Esophagus (tissue), 2 donors: Measurements from ENCODE around the gene TMEM176A. TPM values are rescaled to one million over a fixed set of nuclear protein-coding genes. Genes with fewer than 3 reads are reported as not detected.
A peak's percentile ranks its signal among the peaks of the same experiment; 100 is the strongest.
"Not testable (repeated sequence)": the region's sequence is repeated elsewhere in the genome, so short reads cannot be mapped to it uniquely, and the experiment has no call there.

Experiments
- H3K27ac ChIP-seq, 2 donors: one replicate each; pipeline ENCODE4 v1.5.1; 2013; ENCODE audit warnings: low read depth in 2 of 2, mild to moderate bottlenecking in 2 of 2, inconsistent platforms in 1 of 2, low read length in 1 of 2, moderate library complexity in 1 of 2
- H3K27me3 ChIP-seq, 2 donors: one replicate each; pipeline ENCODE4 v1.6.1; 2013; ENCODE audit warnings: low read length in 2 of 2, control low read depth in 1 of 2, mild to moderate bottlenecking in 1 of 2; ENCODE audit not compliant: insufficient read depth in 2 of 2, control insufficient read depth in 1 of 2
- H3K36me3 ChIP-seq, 2 donors: one replicate each; pipeline ENCODE4 v1.6.1; 2013; ENCODE audit warnings: low read length in 1 of 2; ENCODE audit not compliant: control insufficient read depth in 2 of 2, insufficient read depth in 2 of 2
- H3K4me1 ChIP-seq, 2 donors: one replicate each; pipeline ENCODE4 v1.6.1; 2013; ENCODE audit warnings: low read length in 1 of 2; ENCODE audit not compliant: control insufficient read depth in 2 of 2, insufficient read depth in 2 of 2
- H3K4me3 ChIP-seq, 2 donors: one replicate each; pipeline ENCODE4 v1.5.1; 2013; ENCODE audit warnings: low read length in 2 of 2, mild to moderate bottlenecking in 2 of 2, low read depth in 1 of 2, moderate library complexity in 1 of 2
- H3K9me3 ChIP-seq, 2 donors: one replicate each; pipeline ENCODE4 v1.6.1; 2013; ENCODE audit warnings: mild to moderate bottlenecking in 2 of 2, low read depth in 1 of 2, low read length in 1 of 2, moderate library complexity in 1 of 2; ENCODE audit not compliant: control insufficient read depth in 2 of 2, insufficient read depth in 1 of 2
- WGBS, 2 donors: extraction: QIAGEN DNeasy Blood & Tissue Kit; methylation state at CpG; one replicate each; pipeline ENCODE4 v1.1.7; 2013; 5-methylcytosine and 5-hydroxymethylcytosine counted together
- polyA plus RNA-seq, 2 donors: library from polyadenylated mRNA; stranded (reverse); fragments of 200-250 nt; gene quantifications; one replicate each; pipeline ENCODE4 v1.2.3, GENCODE V29; 2013
- donor health status: healthy with polysubstance abuse.
- donor health status: Bipolar disorder and iron deficiency.

Gene TMEM176A
- polyA plus RNA-seq, 2 donors, result 4.8 to 9.4 TPM

DNA sequence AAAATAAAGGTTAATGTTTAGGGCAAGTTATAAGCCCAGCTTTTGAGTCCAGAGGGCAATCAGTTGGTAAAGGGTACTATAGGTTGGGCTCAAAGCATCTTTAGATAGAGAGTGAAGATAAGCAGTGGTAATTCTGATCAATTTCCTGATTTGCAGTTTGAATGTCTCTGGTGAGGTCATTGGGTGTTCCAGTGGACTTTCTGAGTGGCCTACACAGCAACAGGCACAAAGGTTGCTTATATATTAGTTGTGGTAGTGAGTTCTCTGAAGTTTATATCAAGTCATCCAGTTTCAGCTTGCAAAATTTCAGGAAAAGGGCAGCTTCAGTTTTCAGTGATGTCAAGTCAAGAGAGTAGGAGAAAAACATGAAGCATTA is 34.2 kb upstream of the TMEM176A start:
- Histone ChIP-seq H3K27ac (no peak overlapping the region), H3K36me3 (no peaks in the 10 kb centered on the region), H3K27me3 (no peaks in the 10 kb centered on the region), H3K4me3 (no peak overlapping the region), H3K4me1 (no peaks in the 10 kb centered on the region), H3K9me3 (no peaks in the 10 kb centered on the region)

DNA sequence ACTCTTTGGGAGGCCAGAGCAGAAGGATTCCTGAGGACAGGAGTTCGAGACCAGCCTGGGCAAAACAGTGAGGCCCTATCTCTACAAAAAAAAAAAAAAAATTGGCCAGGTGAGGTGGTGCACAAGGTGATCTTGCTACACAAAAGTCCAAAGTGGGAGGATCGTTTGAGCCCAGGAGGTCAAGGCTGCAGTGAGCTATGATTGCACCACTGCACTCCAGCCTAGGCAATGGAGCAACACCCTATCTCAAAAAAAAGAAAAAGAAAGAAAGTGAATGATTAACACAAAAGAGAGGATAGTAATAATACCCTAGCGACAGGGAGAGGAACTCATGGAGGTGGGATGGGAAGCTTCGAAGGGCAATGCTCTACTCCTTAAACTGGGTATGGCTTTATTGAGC is 30.8 kb upstream of the TMEM176A start:
- Histone ChIP-seq H3K4me1 (no peaks in the 10 kb centered on the region), H3K27ac (no peak overlapping the region)
- 80 to 83% methylated on average over 4 of the region's 4 CpGs for WGBS, 2 donors

DNA sequence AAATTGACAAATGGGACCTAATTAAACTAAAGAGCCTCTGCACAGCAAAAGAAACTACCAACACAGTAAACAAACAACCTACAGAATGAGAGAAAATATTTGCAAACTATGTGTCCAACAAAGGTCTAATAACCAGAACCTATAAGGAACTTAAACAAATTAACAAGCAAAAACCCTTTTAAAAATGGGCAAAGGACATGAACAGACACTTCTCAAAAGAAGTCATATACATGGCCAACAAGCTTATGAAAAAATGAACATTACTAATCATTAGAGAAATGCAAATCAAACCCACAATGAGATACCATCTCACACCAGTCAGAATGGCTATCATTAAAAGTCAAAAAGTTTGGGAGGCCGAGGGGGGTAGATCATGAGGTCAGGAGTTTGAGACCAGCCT is 26.4 kb upstream of the TMEM176A start:
- not testable (repeated sequence) for H3K4me1 ChIP-seq, H3K27me3 ChIP-seq, H3K36me3 ChIP-seq, H3K27ac ChIP-seq, H3K4me3 ChIP-seq, H3K9me3 ChIP-seq
- 75 to 85% methylated on average over 1 of the region's 1 CpG for WGBS, 2 donors

More for the DNA sequence above, 30.8 kb upstream of the TMEM176A start:
- Histone ChIP-seq H3K9me3 (no peaks in the 10 kb centered on the region), H3K27me3 (no peaks in the 10 kb centered on the region), H3K36me3 (no peaks in the 10 kb centered on the region), H3K4me3 (no peak overlapping the region)

DNA sequence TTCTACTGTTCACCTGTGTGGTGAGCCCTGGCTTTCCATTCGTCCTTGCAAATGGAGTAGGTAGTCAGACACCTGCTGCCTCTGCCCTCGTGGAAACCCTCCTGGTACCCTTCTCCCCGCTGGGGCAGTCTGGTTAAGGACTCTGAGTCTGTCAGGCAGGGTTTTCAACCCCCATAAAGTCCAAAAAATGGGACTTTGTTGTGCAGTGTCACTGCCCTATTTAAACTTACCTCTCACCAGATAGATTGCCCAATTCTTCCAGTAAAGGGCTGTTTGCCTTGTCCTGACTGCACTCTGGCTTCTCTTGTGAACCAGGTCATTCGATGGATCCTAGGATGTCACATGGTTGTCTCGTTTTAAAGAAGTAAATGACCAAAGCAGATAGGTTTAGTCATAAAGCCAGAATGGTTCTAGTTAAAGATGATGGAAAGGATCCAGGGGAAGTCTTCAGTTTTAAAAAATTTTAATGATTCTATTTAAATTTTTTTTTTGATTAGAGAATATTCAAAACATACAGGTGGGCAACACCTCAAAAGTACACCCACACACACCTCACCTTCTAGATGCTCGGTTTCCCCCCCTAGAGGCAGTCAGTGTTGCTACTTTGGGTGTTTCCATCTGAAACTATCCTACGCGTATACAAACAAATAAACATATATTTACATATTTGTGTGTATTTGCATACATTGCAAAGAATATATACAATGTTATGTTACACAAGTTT is 22.4 kb upstream of the TMEM176A start:
- Histone ChIP-seq H3K36me3 (no peaks in the 10 kb centered on the region), H3K27ac (no peak overlapping the region), H3K4me1 (no peaks in the 10 kb centered on the region), H3K4me3 (no peak overlapping the region), H3K27me3 (no peaks in the 10 kb centered on the region), H3K9me3 (no peaks in the 10 kb centered on the region)
- 54 to 58% methylated on average over 8 of the region's 8 CpGs for WGBS, 2 donors

- H3K4me3 ChIP-seq, result no peak overlapping the region
These were observed 21.7 kb upstream of the TMEM176A start for GRCh38 chr7:150778738-150779301.

DNA sequence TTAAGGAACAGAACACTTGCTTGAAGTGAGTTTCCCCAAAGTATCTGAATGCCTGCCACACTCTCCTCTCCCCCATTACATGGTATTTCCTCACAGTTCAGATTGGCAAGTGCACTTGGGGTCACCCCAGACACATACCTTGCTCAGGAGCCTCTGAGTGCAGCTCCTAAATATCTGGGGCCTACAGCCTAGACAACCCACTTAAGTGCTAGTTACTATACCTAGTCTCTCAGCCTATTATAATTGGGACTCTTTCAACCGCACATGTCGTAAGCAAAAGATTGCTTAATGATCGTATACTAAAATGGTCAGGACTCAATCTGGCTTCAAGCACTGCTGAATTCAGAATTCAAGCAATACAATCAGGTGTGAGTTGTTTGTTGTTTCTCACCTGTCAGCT is 20.3 kb upstream of the TMEM176A start:
- H3K4me3 ChIP-seq, result no peak overlapping the region
- WGBS, 2 donors, result 58 to 64% methylated on average over 3 of the region's 3 CpGs
- H3K9me3 ChIP-seq, result no peaks in the 10 kb centered on the region
- peaks cover 0 to 2% of the 10 kb centered on the region in 2 donors for H3K4me1 ChIP-seq
- H3K36me3 ChIP-seq, result no peaks in the 10 kb centered on the region
- peaks cover 0 to 3% of the 10 kb centered on the region in 2 donors for H3K27me3 ChIP-seq
- H3K27ac ChIP-seq, result no peak overlapping the region

More at GRCh38 chr7:150778738-150779301, 21.7 kb upstream of the TMEM176A start:
- WGBS, 2 donors, result 8 to 9% methylated on average over 12 of the region's 12 CpGs
- Histone ChIP-seq H3K4me1 (no peaks in the 10 kb centered on the region), H3K9me3 (no peaks in the 10 kb centered on the region), H3K36me3 (no peaks in the 10 kb centered on the region), H3K27me3 (no peaks in the 10 kb centered on the region), H3K27ac (no peak overlapping the region)

- H3K27ac ChIP-seq, result no peak overlapping the region
- no peaks in the 10 kb centered on the region for H3K9me3 ChIP-seq
- H3K4me3 ChIP-seq, result no peak overlapping the region
- 26 to 37% methylated on average over 3 of the region's 3 CpGs for WGBS, 2 donors
- no peaks in the 10 kb centered on the region for H3K36me3 ChIP-seq
- peaks cover 0 to 2% of the 10 kb centered on the region in 2 donors for H3K4me1 ChIP-seq
- H3K27me3 ChIP-seq, result peaks cover 0 to 3% of the 10 kb centered on the region in 2 donors
These were observed 19.5 kb upstream of the TMEM176A start for GRCh38 chr7:150781103-150781502.

- WGBS, 2 donors, result 89 to 90% methylated on average over 2 of the region's 2 CpGs
- Histone ChIP-seq H3K36me3 (no peaks in the 10 kb centered on the region), H3K27me3 (peaks cover 0 to 3% of the 10 kb centered on the region in 2 donors), H3K9me3 (no peaks in the 10 kb centered on the region), H3K27ac (peak overlapping the region in 1 of 2 donors; percentile 70), H3K4me3 (no peak overlapping the region), H3K4me1 (peaks cover 0 to 2% of the 10 kb centered on the region in 2 donors)
These were observed 18.6 kb upstream of the TMEM176A start for GRCh38 chr7:150781961-150782360.

- Histone ChIP-seq H3K9me3 (no peaks in the 10 kb centered on the region), H3K36me3 (no peaks in the 10 kb centered on the region), H3K4me1 (peaks cover 2 to 4% of the 10 kb centered on the region in 2 donors), H3K27ac (peak overlapping the region in 1 of 2 donors; percentile 8), H3K27me3 (peaks cover 0 to 3% of the 10 kb centered on the region in 2 donors), H3K4me3 (no peak overlapping the region)
- WGBS, 2 donors, result 43 to 52% methylated on average over 9 of the region's 9 CpGs
These were observed 16.3 kb upstream of the TMEM176A start for GRCh38 chr7:150784120-150784736.
